Measurements from ENCODE around the gene UBR3.

- TF ChIP-seq CTCF (IDR thresholded peaks at IDR 0.05): no peak
- TF ChIP-seq MAX (CRISPR knock-in tag; IDR thresholded peaks at IDR 0.05): no peak
- TF ChIP-seq ESRRA (CRISPR knock-in tag; IDR thresholded peaks at IDR 0.05; ENCODE audit: borderline replicate concordance): no peak
- TF ChIP-seq USF1 (CRISPR knock-in tag; IDR thresholded peaks at IDR 0.05): no peak
- TF ChIP-seq, protein P1, sequence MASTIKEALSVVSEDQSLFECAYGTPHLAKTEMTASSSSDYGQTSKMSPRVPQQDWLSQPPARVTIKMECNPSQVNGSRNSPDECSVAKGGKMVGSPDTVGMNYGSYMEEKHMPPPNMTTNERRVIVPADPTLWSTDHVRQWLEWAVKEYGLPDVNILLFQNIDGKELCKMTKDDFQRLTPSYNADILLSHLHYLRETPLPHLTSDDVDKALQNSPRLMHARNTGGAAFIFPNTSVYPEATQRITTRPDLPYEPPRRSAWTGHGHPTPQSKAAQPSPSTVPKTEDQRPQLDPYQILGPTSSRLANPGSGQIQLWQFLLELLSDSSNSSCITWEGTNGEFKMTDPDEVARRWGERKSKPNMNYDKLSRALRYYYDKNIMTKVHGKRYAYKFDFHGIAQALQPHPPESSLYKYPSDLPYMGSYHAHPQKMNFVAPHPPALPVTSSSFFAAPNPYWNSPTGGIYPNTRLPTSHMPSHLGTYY (CRISPR knock-in tag; IDR thresholded peaks at IDR 0.05): no peak
- TF ChIP-seq NFYB (CRISPR knock-in tag; conservative IDR thresholded peaks at IDR 0.05; ENCODE audit: low read depth): no peak
- no peak for TF ChIP-seq SP1 (CRISPR knock-in tag; conservative IDR thresholded peaks at IDR 0.05)
- TF ChIP-seq, protein P2, sequence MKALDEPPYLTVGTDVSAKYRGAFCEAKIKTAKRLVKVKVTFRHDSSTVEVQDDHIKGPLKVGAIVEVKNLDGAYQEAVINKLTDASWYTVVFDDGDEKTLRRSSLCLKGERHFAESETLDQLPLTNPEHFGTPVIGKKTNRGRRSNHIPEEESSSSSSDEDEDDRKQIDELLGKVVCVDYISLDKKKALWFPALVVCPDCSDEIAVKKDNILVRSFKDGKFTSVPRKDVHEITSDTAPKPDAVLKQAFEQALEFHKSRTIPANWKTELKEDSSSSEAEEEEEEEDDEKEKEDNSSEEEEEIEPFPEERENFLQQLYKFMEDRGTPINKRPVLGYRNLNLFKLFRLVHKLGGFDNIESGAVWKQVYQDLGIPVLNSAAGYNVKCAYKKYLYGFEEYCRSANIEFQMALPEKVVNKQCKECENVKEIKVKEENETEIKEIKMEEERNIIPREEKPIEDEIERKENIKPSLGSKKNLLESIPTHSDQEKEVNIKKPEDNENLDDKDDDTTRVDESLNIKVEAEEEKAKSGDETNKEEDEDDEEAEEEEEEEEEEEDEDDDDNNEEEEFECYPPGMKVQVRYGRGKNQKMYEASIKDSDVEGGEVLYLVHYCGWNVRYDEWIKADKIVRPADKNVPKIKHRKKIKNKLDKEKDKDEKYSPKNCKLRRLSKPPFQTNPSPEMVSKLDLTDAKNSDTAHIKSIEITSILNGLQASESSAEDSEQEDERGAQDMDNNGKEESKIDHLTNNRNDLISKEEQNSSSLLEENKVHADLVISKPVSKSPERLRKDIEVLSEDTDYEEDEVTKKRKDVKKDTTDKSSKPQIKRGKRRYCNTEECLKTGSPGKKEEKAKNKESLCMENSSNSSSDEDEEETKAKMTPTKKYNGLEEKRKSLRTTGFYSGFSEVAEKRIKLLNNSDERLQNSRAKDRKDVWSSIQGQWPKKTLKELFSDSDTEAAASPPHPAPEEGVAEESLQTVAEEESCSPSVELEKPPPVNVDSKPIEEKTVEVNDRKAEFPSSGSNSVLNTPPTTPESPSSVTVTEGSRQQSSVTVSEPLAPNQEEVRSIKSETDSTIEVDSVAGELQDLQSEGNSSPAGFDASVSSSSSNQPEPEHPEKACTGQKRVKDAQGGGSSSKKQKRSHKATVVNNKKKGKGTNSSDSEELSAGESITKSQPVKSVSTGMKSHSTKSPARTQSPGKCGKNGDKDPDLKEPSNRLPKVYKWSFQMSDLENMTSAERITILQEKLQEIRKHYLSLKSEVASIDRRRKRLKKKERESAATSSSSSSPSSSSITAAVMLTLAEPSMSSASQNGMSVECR (CRISPR knock-in tag; IDR thresholded peaks at IDR 0.05; ENCODE audit: borderline replicate concordance): no peak
- no peak for TF ChIP-seq CBFB (CRISPR knock-in tag; IDR thresholded peaks at IDR 0.05; ENCODE audit: low read depth)
- TF ChIP-seq JUN (CRISPR knock-in tag; IDR thresholded peaks at IDR 0.05): no peak
- no peak for TF ChIP-seq NR3C1 (CRISPR knock-in tag; conservative IDR thresholded peaks at IDR 0.05; ENCODE audit: low read depth)
- no peak for TF ChIP-seq AFF4 (CRISPR knock-in tag; IDR thresholded peaks at IDR 0.05; ENCODE audit: borderline replicate concordance)
- no peak for TF ChIP-seq FOXK1 (CRISPR knock-in tag; IDR thresholded peaks at IDR 0.05)
- TF ChIP-seq HMGXB4 (CRISPR knock-in tag; IDR thresholded peaks at IDR 0.05): no peak
Observed at GRCh38 chr2:169806586-169806985, 20.7 kb upstream of the UBR3 start.

Data from WTC11 (cell line).